GM21515 (cell line): ENCODE data around the gene TSN.
"Not testable (repeated sequence)": the region's sequence is repeated elsewhere in the genome, so short reads cannot be mapped to it uniquely, and the experiment has no call there.

ENCODE experiments used
- ATAC-seq: cut with Tn5 transposase; IDR thresholded peaks from one replicate; pipeline ENCODE4 v1.9.1; 2021; ENCODE audit not compliant: unreplicated experiment

TSN gene

DNA sequence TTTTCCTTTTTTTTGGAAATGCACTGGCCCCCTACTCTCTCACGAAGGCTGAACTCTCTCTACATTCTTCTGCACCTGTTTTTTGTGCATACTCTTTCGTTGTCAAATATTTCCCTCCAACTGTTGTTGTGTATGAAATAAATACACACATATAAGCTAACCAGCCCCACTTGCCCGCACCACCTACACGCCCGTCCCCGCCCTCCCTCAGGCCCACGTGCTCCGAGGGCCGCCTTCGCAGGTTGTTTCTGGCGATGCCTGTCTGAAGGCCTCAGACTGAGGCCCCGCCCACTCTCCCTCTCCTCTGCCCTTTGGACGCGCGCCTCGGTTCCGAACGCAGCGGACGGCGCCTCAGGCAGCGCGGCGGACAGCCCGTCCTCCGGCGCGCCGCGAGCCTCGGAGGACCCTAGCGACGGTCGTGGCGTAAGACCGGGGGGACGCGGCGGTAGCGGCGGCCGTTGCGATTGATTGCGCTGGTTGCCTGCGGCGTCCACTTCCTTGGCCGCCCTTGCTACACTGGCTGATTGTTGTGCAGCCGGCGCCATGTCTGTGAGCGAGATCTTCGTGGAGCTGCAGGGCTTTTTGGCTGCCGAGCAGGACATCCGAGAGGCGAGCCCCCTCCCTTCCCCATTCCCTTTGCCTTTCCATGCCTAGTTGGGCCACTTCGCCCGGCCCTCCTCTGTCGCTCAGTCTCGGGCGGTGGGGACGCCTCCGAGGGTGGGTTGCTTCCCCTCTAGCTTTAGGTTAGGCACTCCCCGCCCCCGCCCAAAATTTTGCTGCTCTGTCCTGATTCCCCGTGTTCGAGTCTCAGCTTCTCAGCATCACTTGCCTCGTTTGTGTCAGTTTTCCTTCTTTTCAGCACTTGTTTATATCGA is at the start of gene TSN:
TSS of gene TSN (plus strand) at position 415 of the 875 bp plus-strand sequence. CDS start at position 544, 129 bp downstream.
- peak; percentile 99 for ATAC-seq

GRCh38 chr2:121705958-121706357 is 49.5 kb upstream of the TSN start:
- no peak for ATAC-seq

- ATAC-seq = no peak
Measured at GRCh38 chr2:121707344-121707919, 48.0 kb upstream of the TSN start.

- no peak for ATAC-seq
Measured at GRCh38 chr2:121707920-121708361, 47.5 kb upstream of the TSN start.

GRCh38 chr2:121709776-121710469 is 45.5 kb upstream of the TSN start:
- no peak for ATAC-seq

GRCh38 chr2:121710470-121711170 is 44.8 kb upstream of the TSN start:
- no peak for ATAC-seq

GRCh38 chr2:121711481-121711880 is 44.0 kb upstream of the TSN start:
- ATAC-seq = not testable (repeated sequence)

GRCh38 chr2:121716126-121716525 is 39.3 kb upstream of the TSN start:
- ATAC-seq = no peak

DNA sequence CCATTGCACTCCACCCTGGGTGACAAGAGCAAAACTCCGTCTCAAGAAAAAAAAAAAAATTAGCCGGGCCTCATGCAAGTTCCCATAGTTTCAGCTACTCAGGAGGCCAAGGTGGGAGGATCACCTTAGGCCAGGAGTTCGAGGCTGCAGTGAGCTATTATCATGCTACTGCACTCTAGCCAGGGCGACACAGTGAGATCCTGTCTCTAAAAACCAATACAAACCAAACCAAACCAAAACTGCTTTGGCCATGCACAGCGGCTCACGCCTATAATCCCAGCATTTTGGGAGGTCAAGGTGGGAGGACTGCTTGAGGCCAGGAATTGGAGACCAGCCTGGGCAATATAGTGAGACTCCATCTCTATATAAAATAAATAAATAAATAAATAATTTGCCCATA is 37.9 kb upstream of the TSN start:
- ATAC-seq = no peak

GRCh38 chr2:121721926-121722325 is 33.5 kb upstream of the TSN start:
- ATAC-seq = no peak

DNA sequence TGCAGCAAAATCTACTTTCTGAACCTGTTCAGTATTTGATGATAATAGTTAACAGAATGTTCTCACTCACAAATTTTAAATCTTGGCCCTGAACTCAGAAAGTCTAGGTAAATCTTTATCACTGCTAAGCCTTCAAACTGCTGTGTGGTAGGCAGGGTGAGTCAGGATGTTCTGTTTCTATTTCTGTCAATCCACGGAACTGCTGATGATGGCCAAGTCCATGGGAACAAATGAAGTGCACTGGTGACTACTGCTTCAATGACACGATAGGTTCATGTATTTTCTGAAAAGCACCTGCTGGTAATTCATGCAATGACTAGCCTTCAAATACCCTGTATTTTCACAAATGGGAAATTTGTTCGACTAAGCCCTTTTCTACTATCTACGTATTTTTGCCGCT is 33.0 kb upstream of the TSN start:
- no peak for ATAC-seq

DNA sequence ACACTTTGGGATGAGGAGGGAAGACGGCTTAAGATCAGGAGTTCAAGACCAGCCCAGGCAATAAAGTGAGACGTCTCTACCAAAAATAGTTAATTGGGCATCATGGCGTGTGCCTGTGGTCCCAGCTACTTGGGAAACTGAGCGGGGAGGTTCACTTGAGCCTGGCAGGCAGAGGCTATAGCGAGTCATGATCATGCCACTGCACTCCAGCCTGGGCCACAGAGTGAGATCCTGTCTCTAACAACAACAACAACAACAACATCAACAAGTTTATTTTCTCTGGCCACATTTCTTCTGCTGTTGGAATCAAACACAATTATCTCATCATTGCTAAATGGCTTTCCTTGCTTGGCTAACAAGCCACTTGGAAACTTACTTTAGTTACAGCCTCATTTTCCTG is 32.1 kb upstream of the TSN start:
- no peak for ATAC-seq

DNA sequence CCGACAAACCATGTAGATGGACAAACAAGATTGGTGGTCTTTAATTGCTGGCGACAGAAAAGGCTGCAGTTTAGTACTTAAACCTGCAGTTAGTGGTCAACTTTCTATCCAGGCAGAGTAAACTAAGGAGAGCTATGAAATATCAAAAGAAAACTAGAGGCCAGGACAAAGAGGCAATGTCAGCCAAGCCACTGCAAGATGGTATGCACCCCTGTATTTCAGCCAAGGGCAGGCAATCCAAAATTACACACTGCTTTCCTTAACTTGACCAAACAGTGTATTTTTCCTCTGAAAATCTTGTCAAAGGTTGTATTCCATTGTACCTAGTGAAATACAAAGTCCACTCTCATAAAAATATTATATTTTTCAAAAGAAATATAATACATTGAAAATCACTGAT is 28.1 kb upstream of the TSN start:
- no peak for ATAC-seq

DNA sequence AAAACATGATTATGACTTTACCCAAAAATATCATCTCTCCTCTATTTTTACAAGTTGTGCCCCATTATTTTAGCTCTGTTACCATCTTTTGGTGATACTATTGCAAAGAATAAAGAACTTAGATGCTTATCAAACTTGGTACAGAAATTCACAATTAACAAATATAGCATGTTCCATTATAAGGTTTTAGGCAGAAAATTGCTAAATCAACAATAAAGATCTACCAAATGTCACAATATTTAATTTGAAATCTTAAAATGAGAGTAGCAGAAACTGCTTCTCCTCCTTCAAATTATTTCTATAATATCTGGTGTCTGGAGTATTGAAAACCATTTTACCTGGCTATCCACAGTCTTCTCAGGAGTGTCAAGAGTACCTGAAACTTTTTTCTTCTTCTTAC is 27.5 kb upstream of the TSN start:
- no peak for ATAC-seq

- ATAC-seq = no peak
Measured at GRCh38 chr2:121731366-121731765, 24.1 kb upstream of the TSN start.

- not testable (repeated sequence) for ATAC-seq
Measured at GRCh38 chr2:121734544-121734943, 20.9 kb upstream of the TSN start.

- no peak for ATAC-seq
Measured at GRCh38 chr2:121735518-121736074, 19.9 kb upstream of the TSN start.

DNA sequence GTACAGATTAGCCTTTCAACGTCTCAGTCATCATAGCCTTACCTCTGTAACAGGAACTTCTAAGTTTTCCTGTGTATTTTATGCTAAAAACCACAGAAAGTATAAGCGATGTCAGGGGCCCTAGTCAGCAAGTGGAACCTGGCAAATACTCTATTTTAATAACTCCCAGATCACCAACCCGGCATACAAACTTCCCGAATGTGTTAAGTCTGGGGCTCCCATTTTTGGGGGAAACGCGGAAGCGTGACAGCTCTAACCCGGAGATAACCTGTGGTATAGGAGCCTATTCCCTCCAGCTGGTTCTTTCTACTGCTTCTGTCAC is 19.4 kb upstream of the TSN start:
- ATAC-seq = no peak

DNA sequence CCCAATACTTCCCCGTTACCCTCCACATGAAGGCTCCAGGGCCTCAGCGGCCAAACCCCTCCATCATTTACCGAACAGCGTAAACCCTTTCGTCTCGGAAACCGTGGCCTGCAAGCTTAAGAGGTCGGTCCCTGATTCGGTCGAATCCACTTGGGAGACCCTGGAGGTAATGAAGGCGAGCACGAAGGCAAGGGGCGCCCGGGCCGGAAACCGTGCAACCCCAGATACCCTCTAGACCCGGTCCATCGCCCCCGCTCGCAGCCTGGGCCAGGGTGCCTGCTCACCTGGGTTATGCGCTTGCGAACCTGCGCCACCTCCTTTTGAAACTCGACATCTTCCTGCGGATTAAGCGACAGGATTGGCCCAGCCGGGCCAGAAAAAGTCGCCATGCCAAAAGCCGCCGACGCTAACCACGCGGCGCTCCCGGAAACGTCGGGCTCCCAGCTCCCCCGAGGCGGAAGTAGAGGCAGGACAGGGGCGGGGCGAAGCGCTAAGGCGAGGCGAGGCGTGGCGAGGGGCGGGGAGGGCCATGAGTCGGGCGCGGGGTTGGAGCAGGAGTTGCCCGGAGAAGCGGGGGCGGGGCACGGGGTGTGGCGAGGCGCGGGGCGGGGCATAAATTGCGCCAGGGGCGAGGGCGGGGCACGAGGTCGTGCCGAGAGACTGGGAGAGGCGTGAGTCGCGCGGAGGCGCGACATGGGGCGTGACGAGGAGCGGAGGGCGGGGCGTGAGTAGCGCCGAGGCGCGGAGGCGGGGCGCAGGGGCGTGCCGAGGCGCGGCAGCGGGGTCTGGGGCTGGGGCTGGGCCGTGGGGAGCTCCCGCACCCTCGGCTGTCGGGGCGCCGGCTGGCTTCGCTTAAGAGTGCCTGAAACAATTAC is 18.8 kb upstream of the TSN start, which contains the start of gene NIFK:
TSS of gene NIFK (minus strand) at position 414 of the 875 bp plus-strand sequence. CDS start at position 389, 25 bp downstream.
- ATAC-seq = peak; percentile 92

DNA sequence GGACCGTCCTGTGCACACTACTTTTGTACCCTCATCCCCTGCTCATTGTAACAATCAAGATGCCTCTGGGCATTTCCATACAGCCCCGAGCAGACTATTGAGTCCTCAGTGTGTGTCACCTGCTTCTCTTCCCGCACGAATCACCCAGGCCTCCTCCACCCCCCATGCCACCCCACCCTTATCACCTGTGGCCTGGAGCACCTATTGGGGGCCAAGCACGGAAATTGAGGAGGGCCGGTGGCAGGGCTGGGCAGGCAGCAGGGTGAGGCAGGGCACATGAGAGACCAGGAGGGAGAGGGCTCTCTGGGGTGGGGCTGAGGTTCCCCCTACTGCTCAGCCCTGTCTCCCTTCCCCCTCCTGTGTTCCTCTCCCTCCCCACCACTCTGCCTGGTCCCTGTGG is 14.5 kb upstream of the TSN start:
- ATAC-seq = no peak
